HepG2 (cell line): Measurements from ENCODE around the gene SOCS3. TPM values are rescaled to one million over a fixed set of nuclear protein-coding genes. Genes with fewer than 3 reads are reported as not detected.
A peak's percentile ranks its signal among the peaks of the same experiment; 100 is the strongest.

Experiments
- ATAC-seq: fragments of 200-7000 bp; cut with Tn5 transposase; 3 replicates; pipeline ENCODE4 v1.9.1; 2020; ENCODE audit warnings: mild to moderate bottlenecking, moderate library complexity
- BruUV-seq: library from RNA; stranded (reverse); fragments of 400-500 nt; replicated peaks from 2 replicates; lab custom pipeline; 2021; lab: Mats Ljungman, UMichigan
- CTCF ChIA-PET: fragments of 300-600 bp; formaldehyde crosslinking; extraction: SDS; loops from one replicate; lab custom pipeline; 2021; ENCODE audit warnings: low total read pairs, inconsistent platforms, low intra/inter-chr PET ratio; lab: Yijun Ruan, JAX
- POLR2A ChIA-PET: fragments of 350-600 bp; sonication (Branson Sonifier 250); formaldehyde crosslinking; loops from one replicate; lab custom pipeline; 2020; ENCODE audit warnings: antibody characterized with exemption, inconsistent platforms; lab: Yijun Ruan, JAX
- DNase-seq: peaks from one replicate; pipeline ENCODE4 v3.0.0-alpha.2; 2015; ENCODE audit warnings: low spot score
- FAIRE-seq: peaks from 3 replicates; lab custom pipeline; 2011; peaks lifted over from hg19 to GRCh38; lab: Jason Lieb, UNC
- H2AFZ ChIP-seq: one replicate; pipeline ENCODE4 v1.6.1; 2011; ENCODE audit warnings: low read length, inconsistent platforms
- H3K27ac ChIP-seq: fragments of 300-600 bp; 3 replicates; pipeline ENCODE4 v1.8.0; 2011; ENCODE audit warnings: mixed run types, mild to moderate bottlenecking, mixed read lengths, low read length, inconsistent platforms; ENCODE audit not compliant: insufficient read depth; ENCODE audit errors: extremely low read length
- H3K27me3 ChIP-seq, 2 experiments: fragments of 200-600 bp in 1 of 2; 2 replicates in 1 of 2; 3 replicates in 1 of 2; pipeline versions ENCODE4 v1.6.0 to v1.8.0; 2011; ENCODE audit warnings: low read length in 2 of 2, mild to moderate bottlenecking in 2 of 2, moderate library complexity in 2 of 2, inconsistent platforms in 1 of 2; ENCODE audit not compliant: insufficient read depth in 2 of 2, control insufficient read depth in 1 of 2
- H3K36me3 ChIP-seq, 2 experiments: fragments of 200-600 bp in 1 of 2; replicated peaks in 1 of 2; 2 replicates in 1 of 2; 3 replicates in 1 of 2; pipeline versions ENCODE4 v1.5.1 to v1.8.0; 2011; ENCODE audit warnings: low read length in 2 of 2, inconsistent platforms in 1 of 2; ENCODE audit not compliant: insufficient read depth in 2 of 2, control insufficient read depth in 1 of 2
- H3K4me1 ChIP-seq: 2 replicates; pipeline ENCODE4 v1.5.1; 2012; ENCODE audit warnings: low read length, inconsistent platforms; ENCODE audit not compliant: insufficient read depth
- H3K4me2 ChIP-seq: 2 replicates; pipeline ENCODE4 v1.6.0; 2011; ENCODE audit warnings: low read depth, low read length, inconsistent platforms
- H3K4me3 ChIP-seq, 3 experiments: fragments of 200-600 bp in 1 of 3; sonication (generic), shearing (Covaris generic) in 1 of 3; replicated peaks in 1 of 3; 2 replicates each; pipeline ENCODE4 v1.5.1; 2011 to 2016; ENCODE audit warnings: low read length in 3 of 3, inconsistent platforms in 2 of 3, low read depth in 2 of 3, mild to moderate bottlenecking in 2 of 3, control low read depth in 1 of 3, mixed read lengths in 1 of 3; ENCODE audit not compliant: insufficient read depth in 1 of 3
- H3K79me2 ChIP-seq: one replicate; pipeline ENCODE4 v1.6.1; 2011; ENCODE audit warnings: low read length, inconsistent platforms; ENCODE audit not compliant: insufficient read depth
- H3K9ac ChIP-seq: 2 replicates; pipeline ENCODE4 v1.6.0; 2011; ENCODE audit warnings: mild to moderate bottlenecking, low read depth, low read length, inconsistent platforms; ENCODE audit not compliant: insufficient read depth
- H3K9me3 ChIP-seq: 2 replicates; pipeline ENCODE4 v1.5.1; 2012; ENCODE audit warnings: mild to moderate bottlenecking, low read length
- H4K20me1 ChIP-seq: 2 replicates; pipeline ENCODE4 v1.6.0; 2011; ENCODE audit warnings: inconsistent platforms, mild to moderate bottlenecking, low read length, moderate library complexity; ENCODE audit not compliant: insufficient read depth
- CEBPG ChIP-seq: IDR thresholded peaks from 2 replicates; pipeline ENCODE4 v1.6.1; 2016
- EHMT2 ChIP-seq: fragments of 200-600 bp; sonication (generic); IDR thresholded peaks from 2 replicates; pipeline ENCODE4 v1.7.0; 2017; ENCODE audit warnings: antibody characterized with exemption, low read depth, low read length, borderline replicate concordance
- HNF1A ChIP-seq, 2 experiments: sonication (generic) in 1 of 2; formaldehyde crosslinking in 1 of 2; IDR thresholded peaks; 2 replicates each; pipeline versions ENCODE4 v1.4.0 to v1.6.1; 2016 to 2020; ENCODE audit warnings: borderline replicate concordance in 1 of 2, low read depth in 1 of 2, mild to moderate bottlenecking in 1 of 2, missing genetic modification reagents in 1 of 2
- KDM4B ChIP-seq: sonication (generic); formaldehyde crosslinking; IDR thresholded peaks from 2 replicates; pipeline ENCODE4 v1.4.0; 2020; ENCODE audit warnings: missing genetic modification reagents
- MAFF ChIP-seq: IDR thresholded peaks from 2 replicates; pipeline ENCODE4 v1.6.1; 2011; ENCODE audit warnings: low read depth, low read length, improper control_type of control experiment
- MAFG ChIP-seq: sonication (generic); formaldehyde crosslinking; IDR thresholded peaks from 2 replicates; pipeline ENCODE4 v1.5.1; 2020; ENCODE audit warnings: mild to moderate bottlenecking, missing genetic modification reagents
- PHF21A ChIP-seq: sonication (generic); formaldehyde crosslinking; IDR thresholded peaks from 2 replicates; pipeline ENCODE4 v1.5.0; 2020; ENCODE audit warnings: mild to moderate bottlenecking, missing genetic modification reagents
- POLR2G ChIP-seq: fragments of 200-400 bp; formaldehyde crosslinking; IDR thresholded peaks from 2 replicates; pipeline ENCODE4 v1.6.1; 2018; ENCODE audit warnings: mild to moderate bottlenecking, low read depth, low read length, moderate library complexity
- ZBTB2 ChIP-seq: sonication (generic); formaldehyde crosslinking; IDR thresholded peaks from 2 replicates; pipeline ENCODE4 v1.8.0; 2022; ENCODE audit warnings: low read depth, missing genetic modification reagents
- ZBTB8A ChIP-seq: sonication (generic); formaldehyde crosslinking; IDR thresholded peaks from 2 replicates; pipeline ENCODE4 v1.4.0; 2020; ENCODE audit warnings: mild to moderate bottlenecking, low read depth, missing genetic modification reagents, borderline replicate concordance
- ZNF512B ChIP-seq: sonication (generic); formaldehyde crosslinking; IDR thresholded peaks from 2 replicates; pipeline ENCODE4 v1.5.1; 2020; ENCODE audit warnings: missing genetic modification reagents, mild to moderate bottlenecking, borderline replicate concordance
- ZNF614 ChIP-seq: IDR thresholded peaks from 2 replicates; pipeline ENCODE4 v1.6.1; 2018; ENCODE audit warnings: missing biosample characterization, missing genetic modification reagents, inconsistent platforms, borderline replicate concordance
- ZNF761 ChIP-seq: sonication (generic); formaldehyde crosslinking; conservative IDR thresholded peaks from 2 replicates; pipeline ENCODE4 v1.4.0; 2020; ENCODE audit warnings: mild to moderate bottlenecking, missing genetic modification reagents
- WGBS: methylation state at CpG from one replicate; pipeline ENCODE4 v1.1.6; 2017; ENCODE audit warnings: low lambda C conversion rate; 5-methylcytosine and 5-hydroxymethylcytosine counted together
- in situ Hi-C: cut with HindIII; loops from 2 replicates; pipeline ENCODE4 v1.10.0; 2017; ENCODE audit warnings: low pct_unique_long_range_greater_than_20kb; ENCODE audit not compliant: extremely low pct_ligation_motif_present
- intact Hi-C: fragments of 100-400 bp; cut with micrococcal nuclease; formaldehyde crosslinking; loops from one replicate; pipeline ENCODE4 v1.10.0; 2022; ENCODE audit not compliant: unreplicated experiment
- polyA plus RNA-seq, 8 experiments: library from polyadenylated mRNA; depleted of rRNA in 3 of 8; stranded (reverse) in 7 of 8; unstranded in 1 of 8; fragments of >200 nt; fragmentation: Illumina TruSeq in 4 of 8; extraction: Trizol in 4 of 8; gene quantifications; 2 replicates each; pipeline versions ENCODE4 v1.2.1 to v1.2.3, GENCODE V29; 2011 to 2016; ENCODE audit warnings: low read depth in 4 of 8, missing spikeins in 1 of 8, mixed read lengths in 1 of 8; ENCODE audit not compliant: insufficient read depth in 1 of 8
- total RNA-seq, 5 experiments: library from RNA; depleted of rRNA; stranded (reverse); fragments of >200 nt; fragmentation: Illumina TruSeq; extraction: Trizol; gene quantifications; 2 replicates each; pipeline ENCODE4 v1.2.3, GENCODE V29; 2016; ENCODE audit warnings: low read depth in 1 of 5

SOCS3 gene
- total and polyA plus RNA-seq, 2 of the 13 experiments (the other 11 are each of a cell fraction or from before 2014, with no cell fraction given), result 0.77 to 2.4 TPM

GRCh38 chr17:78375401-78376151, 15.7 kb upstream of the SOCS3 start:
- peak overlapping the region in 2 of 3 experiments; percentile 4 to 46; a peak in 3 of 6 replicates for H3K4me3 ChIP-seq
- H3K9me3 ChIP-seq, result no peaks in the 10 kb centered on the region
- H3K9ac ChIP-seq, result no peak overlapping the region; the same call in 1 of the 2 replicates
- FAIRE-seq (peak; percentile 81), DNase-seq (peak; percentile 89), ATAC-seq (peak; percentile 23)
- in situ Hi-C loops (no loop called here), intact Hi-C loops (loop anchor here (2.0 to 10.0 kb wide), 3 partner anchors 15 to 61 kb away; partner anchors contain the start of gene SOCS3)
- CTCF ChIA-PET, result interaction anchor here (1.4 kb wide), 1 partner anchor 14 kb away, joined by 5 read pairs; no protein-coding TSS in a partner anchor
- H4K20me1 ChIP-seq, result no peaks in the 10 kb centered on the region
- BruUV-seq, result no TSS peak
- peak overlapping the region; percentile 69 for H3K4me2 ChIP-seq
- POLR2A ChIA-PET, result interaction anchor here (0.6 to 2.2 kb wide), 7 partner anchors 10 to 225 kb away, joined by 3 to 13 read pairs (median 3); no protein-coding TSS in a partner anchor
- peaks cover 19% of the 10 kb centered on the region for H3K79me2 ChIP-seq
- H3K27me3 ChIP-seq, result peaks cover 2 to 15% of the 10 kb centered on the region in 2 experiments; a peak in 2 of 5 replicates
- peak overlapping the region; percentile 84 for H2AFZ ChIP-seq
- WGBS, result 4% methylated on average over 9 of the region's 9 CpGs
- no peaks in the 10 kb centered on the region for H3K36me3 ChIP-seq
- peaks cover 70% of the 10 kb centered on the region for H3K4me1 ChIP-seq
- H3K27ac ChIP-seq, result peak overlapping the region; percentile 10
- 0 out of 2 replicates have a peak, but pooled peaks have one; percentile 36 for TF ChIP-seq ZNF761
- no peak; the same call in 1 of the 2 replicates for TF ChIP-seq ZNF614 (CRISPR knock-in tag)
- TF ChIP-seq ZBTB8A (CRISPR knock-in tag), result no peak
- TF ChIP-seq EHMT2, result peak; percentile 59; the same call in 1 of the 2 replicates
- 0 out of 2 replicates have a peak, but pooled peaks have one; percentile 38 for TF ChIP-seq MAFG
- TF ChIP-seq CEBPG (CRISPR knock-in tag), result peak; percentile 92
- TF ChIP-seq PHF21A, result peak; percentile 32; the same call in 1 of the 2 replicates
- 0 out of 2 replicates have a peak, but pooled peaks have one; percentile 23 for TF ChIP-seq ZNF512B (CRISPR knock-in tag)
- TF ChIP-seq KDM4B, result peak; percentile 36; the same call in 1 of the 2 replicates
- no peak for TF ChIP-seq HNF1A (IDR thresholded peaks at IDR 0.05; ENCODE audit: low read depth)
- TF ChIP-seq HNF1A (CRISPR knock-in tag; IDR thresholded peaks at IDR 0.05; ENCODE audit: borderline replicate concordance), result no peak
- peak; percentile 89 for TF ChIP-seq MAFF
- no peak for TF ChIP-seq ZBTB2 (CRISPR knock-in tag)
- no peak for TF ChIP-seq POLR2G
